HepG2 (cell line): Measurements from ENCODE around the gene RERE. TPM values are rescaled to one million over a fixed set of nuclear protein-coding genes. Genes with fewer than 3 reads are reported as not detected.

Experiments used
- ATAC-seq: fragments of 200-7000 bp; cut with Tn5 transposase; 3 replicates; pipeline ENCODE4 v1.9.1; 2020; ENCODE audit warnings: mild to moderate bottlenecking, moderate library complexity
- BruUV-seq: library from RNA; stranded (reverse); fragments of 400-500 nt; replicated peaks from 2 replicates; lab custom pipeline; 2021; lab: Mats Ljungman, UMichigan
- CTCF ChIA-PET: fragments of 300-600 bp; formaldehyde crosslinking; extraction: SDS; loops from one replicate; lab custom pipeline; 2021; ENCODE audit warnings: low total read pairs, inconsistent platforms, low intra/inter-chr PET ratio; lab: Yijun Ruan, JAX
- POLR2A ChIA-PET: fragments of 350-600 bp; sonication (Branson Sonifier 250); formaldehyde crosslinking; loops from one replicate; lab custom pipeline; 2020; ENCODE audit warnings: antibody characterized with exemption, inconsistent platforms; lab: Yijun Ruan, JAX
- DNase-seq: peaks from one replicate; pipeline ENCODE4 v3.0.0-alpha.2; 2015; ENCODE audit warnings: low spot score
- FAIRE-seq: peaks from 3 replicates; lab custom pipeline; 2011; peaks lifted over from hg19 to GRCh38; lab: Jason Lieb, UNC
- H2AFZ ChIP-seq: one replicate; pipeline ENCODE4 v1.6.1; 2011; ENCODE audit warnings: low read length, inconsistent platforms
- H3K27ac ChIP-seq: fragments of 300-600 bp; 3 replicates; pipeline ENCODE4 v1.8.0; 2011; ENCODE audit warnings: mixed run types, mild to moderate bottlenecking, mixed read lengths, low read length, inconsistent platforms; ENCODE audit not compliant: insufficient read depth; ENCODE audit errors: extremely low read length
- H3K27me3 ChIP-seq, 2 experiments: fragments of 200-600 bp in 1 of 2; 2 replicates in 1 of 2; 3 replicates in 1 of 2; pipeline versions ENCODE4 v1.6.0 to v1.8.0; 2011; ENCODE audit warnings: low read length in 2 of 2, mild to moderate bottlenecking in 2 of 2, moderate library complexity in 2 of 2, inconsistent platforms in 1 of 2; ENCODE audit not compliant: insufficient read depth in 2 of 2, control insufficient read depth in 1 of 2
- H3K36me3 ChIP-seq, 2 experiments: fragments of 200-600 bp in 1 of 2; replicated peaks in 1 of 2; 2 replicates in 1 of 2; 3 replicates in 1 of 2; pipeline versions ENCODE4 v1.5.1 to v1.8.0; 2011; ENCODE audit warnings: low read length in 2 of 2, inconsistent platforms in 1 of 2; ENCODE audit not compliant: insufficient read depth in 2 of 2, control insufficient read depth in 1 of 2
- H3K4me1 ChIP-seq: 2 replicates; pipeline ENCODE4 v1.5.1; 2012; ENCODE audit warnings: low read length, inconsistent platforms; ENCODE audit not compliant: insufficient read depth
- H3K4me2 ChIP-seq: 2 replicates; pipeline ENCODE4 v1.6.0; 2011; ENCODE audit warnings: low read depth, low read length, inconsistent platforms
- H3K4me3 ChIP-seq, 3 experiments: fragments of 200-600 bp in 1 of 3; sonication (generic), shearing (Covaris generic) in 1 of 3; replicated peaks in 1 of 3; 2 replicates each; pipeline ENCODE4 v1.5.1; 2011 to 2016; ENCODE audit warnings: low read length in 3 of 3, inconsistent platforms in 2 of 3, low read depth in 2 of 3, mild to moderate bottlenecking in 2 of 3, control low read depth in 1 of 3, mixed read lengths in 1 of 3; ENCODE audit not compliant: insufficient read depth in 1 of 3
- H3K79me2 ChIP-seq: one replicate; pipeline ENCODE4 v1.6.1; 2011; ENCODE audit warnings: low read length, inconsistent platforms; ENCODE audit not compliant: insufficient read depth
- H3K9ac ChIP-seq: 2 replicates; pipeline ENCODE4 v1.6.0; 2011; ENCODE audit warnings: mild to moderate bottlenecking, low read depth, low read length, inconsistent platforms; ENCODE audit not compliant: insufficient read depth
- H3K9me3 ChIP-seq: 2 replicates; pipeline ENCODE4 v1.5.1; 2012; ENCODE audit warnings: mild to moderate bottlenecking, low read length
- H4K20me1 ChIP-seq: 2 replicates; pipeline ENCODE4 v1.6.0; 2011; ENCODE audit warnings: inconsistent platforms, mild to moderate bottlenecking, low read length, moderate library complexity; ENCODE audit not compliant: insufficient read depth
- BRD4 ChIP-seq: sonication (generic); formaldehyde crosslinking; IDR thresholded peaks from 2 replicates; pipeline ENCODE4 v1.4.0; 2020; ENCODE audit warnings: missing genetic modification reagents
- CCDC6 ChIP-seq: sonication (generic); formaldehyde crosslinking; IDR thresholded peaks from 2 replicates; pipeline ENCODE4 v1.8.1; 2022; ENCODE audit warnings: mild to moderate bottlenecking, missing genetic modification reagents, moderate library complexity
- EP300 ChIP-seq, 3 experiments: sonication (generic) in 1 of 3; formaldehyde crosslinking in 1 of 3; IDR thresholded peaks; 2 replicates each; pipeline versions ENCODE4 v1.5.1 to v1.6.1; 2011 to 2020; ENCODE audit warnings: low read depth in 2 of 3, low read length in 2 of 3, borderline replicate concordance in 1 of 3, improper control_type of control experiment in 1 of 3, mild to moderate bottlenecking in 1 of 3, missing genetic modification reagents in 1 of 3, moderate library complexity in 1 of 3
- FOXO1 ChIP-seq: sonication (generic); formaldehyde crosslinking; IDR thresholded peaks from 2 replicates; pipeline ENCODE4 v1.4.0; 2020; ENCODE audit warnings: missing genetic modification reagents
- IKZF5 ChIP-seq: IDR thresholded peaks from 2 replicates; pipeline ENCODE4 v1.6.1; 2018; ENCODE audit warnings: missing genetic modification reagents, mild to moderate bottlenecking, missing compliant biosample characterization
- JUNB ChIP-seq: sonication (generic); formaldehyde crosslinking; IDR thresholded peaks from 2 replicates; pipeline ENCODE4 v1.8.0; 2022; ENCODE audit warnings: missing genetic modification reagents, mild to moderate bottlenecking, borderline replicate concordance
- MXI1 ChIP-seq: IDR thresholded peaks from 3 replicates; pipeline ENCODE4 v1.6.1; 2012; ENCODE audit warnings: low read depth, low read length, inconsistent platforms, borderline replicate concordance
- TMF1 ChIP-seq: sonication (generic); formaldehyde crosslinking; IDR thresholded peaks from 2 replicates; pipeline ENCODE4 v1.8.1; 2022; ENCODE audit warnings: low read depth, missing genetic modification reagents
- XRCC5 ChIP-seq: fragments of 200-400 bp; formaldehyde crosslinking; optimal IDR thresholded peaks from 2 replicates; pipeline ENCODE3; 2017; ENCODE audit warnings: mild to moderate bottlenecking, low read length
- ZFP1 ChIP-seq: IDR thresholded peaks from 2 replicates; pipeline ENCODE4 v1.6.1; 2016
- ZNF333 ChIP-seq: sonication (generic); formaldehyde crosslinking; IDR thresholded peaks from 2 replicates; pipeline ENCODE4 v1.4.0; 2020; ENCODE audit warnings: mild to moderate bottlenecking, missing genetic modification reagents, borderline replicate concordance
- ZNF446 ChIP-seq: sonication (generic); formaldehyde crosslinking; IDR thresholded peaks from 2 replicates; pipeline ENCODE4 v1.5.0; 2020; ENCODE audit warnings: mild to moderate bottlenecking, missing genetic modification reagents
- WGBS: methylation state at CpG from one replicate; pipeline ENCODE4 v1.1.6; 2017; ENCODE audit warnings: low lambda C conversion rate; 5-methylcytosine and 5-hydroxymethylcytosine counted together
- in situ Hi-C: cut with HindIII; loops from 2 replicates; pipeline ENCODE4 v1.10.0; 2017; ENCODE audit warnings: low pct_unique_long_range_greater_than_20kb; ENCODE audit not compliant: extremely low pct_ligation_motif_present
- intact Hi-C: fragments of 100-400 bp; cut with micrococcal nuclease; formaldehyde crosslinking; loops from one replicate; pipeline ENCODE4 v1.10.0; 2022; ENCODE audit not compliant: unreplicated experiment
- polyA plus RNA-seq, 8 experiments: library from polyadenylated mRNA; depleted of rRNA in 3 of 8; stranded (reverse) in 7 of 8; unstranded in 1 of 8; fragments of >200 nt; fragmentation: Illumina TruSeq in 4 of 8; extraction: Trizol in 4 of 8; gene quantifications; 2 replicates each; pipeline versions ENCODE4 v1.2.1 to v1.2.3, GENCODE V29; 2011 to 2016; ENCODE audit warnings: low read depth in 4 of 8, missing spikeins in 1 of 8, mixed read lengths in 1 of 8; ENCODE audit not compliant: insufficient read depth in 1 of 8
- total RNA-seq, 5 experiments: library from RNA; depleted of rRNA; stranded (reverse); fragments of >200 nt; fragmentation: Illumina TruSeq; extraction: Trizol; gene quantifications; 2 replicates each; pipeline ENCODE4 v1.2.3, GENCODE V29; 2016; ENCODE audit warnings: low read depth in 1 of 5
- TF ChIP-seq, protein P1 (sequence below): sonication (generic); formaldehyde crosslinking; conservative IDR thresholded peaks from 2 replicates; pipeline ENCODE4 v1.4.0; 2020; ENCODE audit warnings: missing genetic modification reagents

Gene RERE
- total and polyA plus RNA-seq, 2 of the 13 experiments (the other 11 are each of a cell fraction or from before 2014, with no cell fraction given) = 18.3 to 21.9 TPM

DNA sequence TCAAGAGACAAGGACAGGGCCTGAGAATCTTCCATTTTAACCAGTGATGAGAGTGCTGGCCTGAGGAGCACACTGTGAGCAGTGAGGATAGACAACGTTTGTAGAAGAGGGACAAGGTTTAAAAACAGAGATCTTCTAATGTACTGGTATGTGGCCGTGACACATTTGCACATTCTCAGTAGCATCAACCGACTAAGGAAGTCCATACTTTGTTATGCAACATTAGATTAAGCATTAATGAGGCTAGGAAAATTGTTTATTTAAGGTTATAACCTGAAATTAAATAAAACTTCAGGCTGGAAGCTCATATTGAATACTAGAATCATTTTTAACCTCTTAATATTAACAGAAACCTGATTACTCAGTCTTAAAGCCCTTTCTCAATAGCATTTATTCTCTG, 400.6 kb downstream of the RERE start:
- BruUV-seq = no TSS peak
- FAIRE-seq = peak; percentile 37

More for the DNA sequence above, 400.6 kb downstream of the RERE start:
- Histone ChIP-seq H3K4me1 (peaks cover 49% of the 10 kb centered on the region), H4K20me1 (peaks cover 49% of the 10 kb centered on the region), H2AFZ (no peak overlapping the region), H3K27me3 (no peaks in the 10 kb centered on the region), H3K27ac (no peak overlapping the region), H3K4me3 (no peak overlapping the region), H3K36me3 (peaks cover 10 to 46% of the 10 kb centered on the region in 2 experiments), H3K79me2 (peaks cover 89% of the 10 kb centered on the region), H3K9ac (no peak overlapping the region), H3K9me3 (no peaks in the 10 kb centered on the region), H3K4me2 (no peak overlapping the region)
- ChIA-PET POLR2A (no interaction called here), CTCF (no interaction called here)
- no peak for DNase-seq
- no peak for ATAC-seq
- WGBS = 64% methylated on average over 3 of the region's 3 CpGs
- TF ChIP-seq TMF1 (CRISPR knock-in tag) (no peak), ZNF333 (CRISPR knock-in tag) (no peak), MXI1 (no peak), FOXO1 (CRISPR knock-in tag) (no peak), ZNF446 (CRISPR knock-in tag) (no peak), CCDC6 (CRISPR knock-in tag) (no peak), BRD4 (CRISPR knock-in tag) (no peak), JUNB (CRISPR knock-in tag) (no peak), EP300 (IDR thresholded peaks at IDR 0.05; ENCODE audit: low read depth in 2 of 2, low read length in 2 of 2) (no peak), EP300 (CRISPR knock-in tag; IDR thresholded peaks at IDR 0.05; ENCODE audit: borderline replicate concordance) (no peak), ZFP1 (CRISPR knock-in tag) (no peak), XRCC5 (no peak), IKZF5 (CRISPR knock-in tag) (no peak)
- TF ChIP-seq, protein P1, sequence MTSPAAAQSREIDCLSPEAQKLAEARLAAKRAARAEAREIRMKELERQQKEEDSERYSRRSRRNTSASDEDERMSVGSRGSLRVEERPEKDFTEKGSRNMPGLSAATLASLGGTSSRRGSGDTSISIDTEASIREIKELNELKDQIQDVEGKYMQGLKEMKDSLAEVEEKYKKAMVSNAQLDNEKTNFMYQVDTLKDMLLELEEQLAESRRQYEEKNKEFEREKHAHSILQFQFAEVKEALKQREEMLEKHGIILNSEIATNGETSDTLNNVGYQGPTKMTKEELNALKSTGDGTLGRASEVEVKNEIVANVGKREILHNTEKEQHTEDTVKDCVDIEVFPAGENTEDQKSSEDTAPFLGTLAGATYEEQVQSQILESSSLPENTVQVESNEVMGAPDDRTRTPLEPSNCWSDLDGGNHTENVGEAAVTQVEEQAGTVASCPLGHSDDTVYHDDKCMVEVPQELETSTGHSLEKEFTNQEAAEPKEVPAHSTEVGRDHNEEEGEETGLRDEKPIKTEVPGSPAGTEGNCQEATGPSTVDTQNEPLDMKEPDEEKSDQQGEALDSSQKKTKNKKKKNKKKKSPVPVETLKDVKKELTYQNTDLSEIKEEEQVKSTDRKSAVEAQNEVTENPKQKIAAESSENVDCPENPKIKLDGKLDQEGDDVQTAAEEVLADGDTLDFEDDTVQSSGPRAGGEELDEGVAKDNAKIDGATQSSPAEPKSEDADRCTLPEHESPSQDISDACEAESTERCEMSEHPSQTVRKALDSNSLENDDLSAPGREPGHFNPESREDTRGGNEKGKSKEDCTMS (CRISPR knock-in tag) = no peak
- intact Hi-C loops (no loop called here), in situ Hi-C loops (no loop called here)
